HepG2 (cell line): ENCODE data around the gene TULP3. TPM values are rescaled to one million over a fixed set of nuclear protein-coding genes. Genes with fewer than 3 reads are reported as not detected.

ENCODE experiments used
- IRX3 ChIP-seq: sonication (generic); formaldehyde crosslinking; IDR thresholded peaks from 2 replicates; pipeline ENCODE4 v1.8.1; 2023; ENCODE audit warnings: mild to moderate bottlenecking, low read depth, missing genetic modification reagents, borderline replicate concordance
- MED8 ChIP-seq: sonication (generic); formaldehyde crosslinking; IDR thresholded peaks from 2 replicates; pipeline ENCODE4 v1.8.1; 2023; ENCODE audit warnings: mild to moderate bottlenecking, missing genetic modification reagents; ENCODE audit not compliant: insufficient replicate concordance
- PCBP2 ChIP-seq: fragments of 200-400 bp; formaldehyde crosslinking; optimal IDR thresholded peaks from 2 replicates; pipeline ENCODE3; 2018; ENCODE audit warnings: low read length, low read depth; ENCODE audit not compliant: poor library complexity, severe bottlenecking
- PHF5A ChIP-seq: IDR thresholded peaks from one replicate; pipeline ENCODE4 v1.6.1; 2018; ENCODE audit warnings: low read depth, missing genetic modification reagents; ENCODE audit not compliant: unreplicated experiment
- PRPF4 ChIP-seq: fragments of 200-400 bp; formaldehyde crosslinking; IDR thresholded peaks from 2 replicates; pipeline ENCODE4 v1.6.1; 2016; ENCODE audit warnings: low read length, low read depth; ENCODE audit not compliant: poor library complexity, severe bottlenecking
- RXRA ChIP-seq: sonication (generic); formaldehyde crosslinking; IDR thresholded peaks from 2 replicates; pipeline ENCODE4 v1.5.1; 2020; ENCODE audit warnings: missing genetic modification reagents
- SKIL ChIP-seq: sonication (generic); formaldehyde crosslinking; IDR thresholded peaks from 2 replicates; pipeline ENCODE4 v1.8.0; 2022; ENCODE audit warnings: missing genetic modification reagents, mild to moderate bottlenecking, moderate library complexity, borderline replicate concordance
- TAF1 ChIP-seq: sonication (generic); formaldehyde crosslinking; IDR thresholded peaks from 2 replicates; pipeline ENCODE4 v1.4.0; 2020; ENCODE audit warnings: missing genetic modification reagents
- TCF12 ChIP-seq, 2 experiments: fragments of 450-650 bp in 1 of 2; sonication (generic) in 1 of 2; formaldehyde crosslinking in 1 of 2; IDR thresholded peaks; 2 replicates each; pipeline versions ENCODE4 v1.6.1 to v1.8.0; 2017 to 2022; ENCODE audit warnings: antibody characterized with exemption in 1 of 2, mild to moderate bottlenecking in 1 of 2, missing genetic modification reagents in 1 of 2, moderate library complexity in 1 of 2
- TMF1 ChIP-seq: sonication (generic); formaldehyde crosslinking; IDR thresholded peaks from 2 replicates; pipeline ENCODE4 v1.8.1; 2022; ENCODE audit warnings: low read depth, missing genetic modification reagents
- XBP1 ChIP-seq: sonication (generic); formaldehyde crosslinking; IDR thresholded peaks from 2 replicates; pipeline ENCODE4 v1.5.0; 2020; ENCODE audit warnings: missing genetic modification reagents
- ZNF256 ChIP-seq: sonication (generic); formaldehyde crosslinking; conservative IDR thresholded peaks from 2 replicates; pipeline ENCODE4 v1.4.0; 2020; ENCODE audit warnings: missing genetic modification reagents
- ZNF317 ChIP-seq: sonication (generic); formaldehyde crosslinking; IDR thresholded peaks from 2 replicates; pipeline ENCODE4 v1.5.0; 2020; ENCODE audit warnings: mild to moderate bottlenecking, missing genetic modification reagents
- ZSCAN29 ChIP-seq: sonication (generic); formaldehyde crosslinking; conservative IDR thresholded peaks from 2 replicates; pipeline ENCODE4 v1.4.0; 2020; ENCODE audit warnings: mild to moderate bottlenecking, missing genetic modification reagents
- polyA plus RNA-seq, 8 experiments: library from polyadenylated mRNA; depleted of rRNA in 3 of 8; stranded (reverse) in 7 of 8; unstranded in 1 of 8; fragments of >200 nt; fragmentation: Illumina TruSeq in 4 of 8; extraction: Trizol in 4 of 8; gene quantifications; 2 replicates each; pipeline versions ENCODE4 v1.2.1 to v1.2.3, GENCODE V29; 2011 to 2016; ENCODE audit warnings: low read depth in 4 of 8, missing spikeins in 1 of 8, mixed read lengths in 1 of 8; ENCODE audit not compliant: insufficient read depth in 1 of 8
- total RNA-seq, 5 experiments: library from RNA; depleted of rRNA; stranded (reverse); fragments of >200 nt; fragmentation: Illumina TruSeq; extraction: Trizol; gene quantifications; 2 replicates each; pipeline ENCODE4 v1.2.3, GENCODE V29; 2016; ENCODE audit warnings: low read depth in 1 of 5
- TF ChIP-seq, protein P1 (sequence below): sonication (generic); formaldehyde crosslinking; IDR thresholded peaks from 2 replicates; pipeline ENCODE4 v1.4.0; 2020; ENCODE audit warnings: missing genetic modification reagents

TULP3 gene
- total and polyA plus RNA-seq, 2 of the 13 experiments (the other 11 are each of a cell fraction or from before 2014, with no cell fraction given) = 11.2 to 13.2 TPM

GRCh38 chr12:2959505-2960389, 69.1 kb downstream of the TULP3 start (continued):
- TF ChIP-seq, protein P1, sequence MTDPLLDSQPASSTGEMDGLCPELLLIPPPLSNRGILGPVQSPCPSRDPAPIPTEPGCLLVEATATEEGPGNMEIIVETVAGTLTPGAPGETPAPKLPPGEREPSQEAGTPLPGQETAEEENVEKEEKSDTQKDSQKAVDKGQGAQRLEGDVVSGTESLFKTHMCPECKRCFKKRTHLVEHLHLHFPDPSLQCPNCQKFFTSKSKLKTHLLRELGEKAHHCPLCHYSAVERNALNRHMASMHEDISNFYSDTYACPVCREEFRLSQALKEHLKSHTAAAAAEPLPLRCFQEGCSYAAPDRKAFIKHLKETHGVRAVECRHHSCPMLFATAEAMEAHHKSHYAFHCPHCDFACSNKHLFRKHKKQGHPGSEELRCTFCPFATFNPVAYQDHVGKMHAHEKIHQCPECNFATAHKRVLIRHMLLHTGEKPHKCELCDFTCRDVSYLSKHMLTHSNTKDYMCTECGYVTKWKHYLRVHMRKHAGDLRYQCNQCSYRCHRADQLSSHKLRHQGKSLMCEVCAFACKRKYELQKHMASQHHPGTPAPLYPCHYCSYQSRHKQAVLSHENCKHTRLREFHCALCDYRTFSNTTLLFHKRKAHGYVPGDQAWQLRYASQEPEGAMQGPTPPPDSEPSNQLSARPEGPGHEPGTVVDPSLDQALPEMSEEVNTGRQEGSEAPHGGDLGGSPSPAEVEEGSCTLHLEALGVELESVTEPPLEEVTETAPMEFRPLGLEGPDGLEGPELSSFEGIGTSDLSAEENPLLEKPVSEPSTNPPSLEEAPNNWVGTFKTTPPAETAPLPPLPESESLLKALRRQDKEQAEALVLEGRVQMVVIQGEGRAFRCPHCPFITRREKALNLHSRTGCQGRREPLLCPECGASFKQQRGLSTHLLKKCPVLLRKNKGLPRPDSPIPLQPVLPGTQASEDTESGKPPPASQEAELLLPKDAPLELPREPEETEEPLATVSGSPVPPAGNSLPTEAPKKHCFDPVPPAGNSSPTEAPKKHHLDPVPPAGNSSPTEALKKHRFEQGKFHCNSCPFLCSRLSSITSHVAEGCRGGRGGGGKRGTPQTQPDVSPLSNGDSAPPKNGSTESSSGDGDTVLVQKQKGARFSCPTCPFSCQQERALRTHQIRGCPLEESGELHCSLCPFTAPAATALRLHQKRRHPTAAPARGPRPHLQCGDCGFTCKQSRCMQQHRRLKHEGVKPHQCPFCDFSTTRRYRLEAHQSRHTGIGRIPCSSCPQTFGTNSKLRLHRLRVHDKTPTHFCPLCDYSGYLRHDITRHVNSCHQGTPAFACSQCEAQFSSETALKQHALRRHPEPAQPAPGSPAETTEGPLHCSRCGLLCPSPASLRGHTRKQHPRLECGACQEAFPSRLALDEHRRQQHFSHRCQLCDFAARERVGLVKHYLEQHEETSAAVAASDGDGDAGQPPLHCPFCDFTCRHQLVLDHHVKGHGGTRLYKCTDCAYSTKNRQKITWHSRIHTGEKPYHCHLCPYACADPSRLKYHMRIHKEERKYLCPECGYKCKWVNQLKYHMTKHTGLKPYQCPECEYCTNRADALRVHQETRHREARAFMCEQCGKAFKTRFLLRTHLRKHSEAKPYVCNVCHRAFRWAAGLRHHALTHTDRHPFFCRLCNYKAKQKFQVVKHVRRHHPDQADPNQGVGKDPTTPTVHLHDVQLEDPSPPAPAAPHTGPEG = no peak; the same call in 1 of the 2 replicates
- TF ChIP-seq PRPF4 (no peak), ZSCAN29 (no peak), PCBP2 (no peak), TCF12 (IDR thresholded peaks at IDR 0.05) (no peak), TCF12 (CRISPR knock-in tag; IDR thresholded peaks at IDR 0.05) (no peak), RXRA (CRISPR knock-in tag) (peak; percentile 7; the same call in 1 of the 2 replicates), XBP1 (CRISPR knock-in tag) (no peak), MED8 (CRISPR knock-in tag) (no peak), SKIL (CRISPR knock-in tag) (peak; percentile 40; the same call in 1 of the 2 replicates), TAF1 (peak; percentile 54), ZNF317 (CRISPR knock-in tag) (no peak; the same call in 1 of the 2 replicates), ZNF256 (CRISPR knock-in tag) (no peak), PHF5A (CRISPR knock-in tag) (no peak), TMF1 (CRISPR knock-in tag) (peak; percentile 84; the same call in 1 of the 2 replicates), IRX3 (CRISPR knock-in tag) (peak; percentile 25; the same call in 1 of the 2 replicates)
